Measurements from ENCODE around the gene ZNF138.

DNA sequence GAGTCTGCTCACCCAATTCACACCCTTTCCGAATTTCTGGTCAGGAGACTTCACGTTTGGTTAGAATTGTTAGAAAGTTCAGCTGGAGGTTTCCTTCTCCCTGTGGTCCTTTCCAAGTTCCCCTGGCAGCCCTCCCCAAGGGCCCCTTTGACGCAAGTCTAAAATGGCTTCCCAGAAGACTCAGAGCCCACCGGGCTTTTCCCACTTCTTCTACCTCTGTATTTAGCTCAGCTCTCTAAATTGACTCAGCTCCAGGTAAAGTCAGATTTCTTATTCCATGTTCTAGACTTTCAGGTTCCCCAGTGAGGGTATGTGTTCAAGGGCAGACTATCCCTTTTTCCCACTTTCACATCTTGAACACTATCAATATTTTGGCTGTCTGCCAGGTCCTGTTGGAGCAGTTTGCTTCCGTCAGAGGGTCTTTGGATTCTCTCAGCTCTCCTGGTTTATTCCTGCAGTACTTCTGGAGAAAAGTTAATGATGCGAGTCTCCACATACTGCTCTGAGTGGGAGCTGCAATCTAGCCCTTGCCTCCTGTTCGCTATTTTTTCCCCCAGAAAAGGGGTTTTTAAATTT lies 55.8 kb downstream of the ZNF138 start:
- no peak for TF ChIP-seq CTCF (conservative IDR thresholded peaks at IDR 0.05)
- TF ChIP-seq EZH2 (IDR thresholded peaks at IDR 0.05; ENCODE audit: low read depth), result no peak
